GM19452 (cell line): ENCODE data around the gene MYRIP.
"Not testable (repeated sequence)": the region's sequence is repeated elsewhere in the genome, so short reads cannot be mapped to it uniquely, and the experiment has no call there.

Source experiments
- ATAC-seq: cut with Tn5 transposase; IDR thresholded peaks from one replicate; pipeline ENCODE4 v1.9.1; 2021; ENCODE audit not compliant: unreplicated experiment

Gene MYRIP

GRCh38 chr3:40024526-40024925 is 215.1 kb downstream of the MYRIP start:
- no peak for ATAC-seq

GRCh38 chr3:40025892-40026291 is 216.5 kb downstream of the MYRIP start:
- not testable (repeated sequence) for ATAC-seq

- ATAC-seq, result no peak
Observed at GRCh38 chr3:40035177-40035576, 225.8 kb downstream of the MYRIP start.

- no peak for ATAC-seq
Observed at GRCh38 chr3:40037582-40037981, 228.2 kb downstream of the MYRIP start.

GRCh38 chr3:40042752-40043443 is 233.5 kb downstream of the MYRIP start:
- no peak for ATAC-seq

- no peak for ATAC-seq
Observed at GRCh38 chr3:40043444-40043755, 234.0 kb downstream of the MYRIP start.

GRCh38 chr3:40044487-40044886 is 235.1 kb downstream of the MYRIP start:
- no peak for ATAC-seq

GRCh38 chr3:40045051-40045450 is 235.6 kb downstream of the MYRIP start:
- no peak for ATAC-seq

- ATAC-seq, result no peak
Observed at GRCh38 chr3:40046149-40046548, 236.7 kb downstream of the MYRIP start.

GRCh38 chr3:40047406-40047805 is 238.0 kb downstream of the MYRIP start:
- ATAC-seq, result no peak

GRCh38 chr3:40053663-40054062 is 244.3 kb downstream of the MYRIP start:
- ATAC-seq, result no peak

- ATAC-seq, result no peak
Observed at GRCh38 chr3:40054568-40055222, 245.3 kb downstream of the MYRIP start.

- no peak for ATAC-seq
Observed at GRCh38 chr3:40055361-40055760, 246.0 kb downstream of the MYRIP start.

- ATAC-seq, result no peak
Observed at GRCh38 chr3:40055956-40056355, 246.5 kb downstream of the MYRIP start.

GRCh38 chr3:40057077-40057476 is 247.7 kb downstream of the MYRIP start:
- ATAC-seq, result no peak

- ATAC-seq, result no peak
Observed at GRCh38 chr3:40057786-40058185, 248.4 kb downstream of the MYRIP start.

- no peak for ATAC-seq
Observed at GRCh38 chr3:40068636-40069035, 259.2 kb downstream of the MYRIP start.

GRCh38 chr3:40070816-40071215 is 261.4 kb downstream of the MYRIP start:
- ATAC-seq, result no peak

- no peak for ATAC-seq
Observed at GRCh38 chr3:40071683-40072238, 262.4 kb downstream of the MYRIP start.

- ATAC-seq, result no peak
Observed at GRCh38 chr3:40073310-40074007, 264.1 kb downstream of the MYRIP start.

GRCh38 chr3:40077139-40077538 is 267.7 kb downstream of the MYRIP start:
- ATAC-seq, result not testable (repeated sequence)
